ENCODE data around the gene ANKRD28. TPM values are rescaled to one million over a fixed set of nuclear protein-coding genes. Genes with fewer than 3 reads are reported as not detected.

The ANKRD28 gene
- total RNA-seq, 3 donors from 2014 or later = 80.8 to 99.2 (median 89.8) TPM

DNA sequence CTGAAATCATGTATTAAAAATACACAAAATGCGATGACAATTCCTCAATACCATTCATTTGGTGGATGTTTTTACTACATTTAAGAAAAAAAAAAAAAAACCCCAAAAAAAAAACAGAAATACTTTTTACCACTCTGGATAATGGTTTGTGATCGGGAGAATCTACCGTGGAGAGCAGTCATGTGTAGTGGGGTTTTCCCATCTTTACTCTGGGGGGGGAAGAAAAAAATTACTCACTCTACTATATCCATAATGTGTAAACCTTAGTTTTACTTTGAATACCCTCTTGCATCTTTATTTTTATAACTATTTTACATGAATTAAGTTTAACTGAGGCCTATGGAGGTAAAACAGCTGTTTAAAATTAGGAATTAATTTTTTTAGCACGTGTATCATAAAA, 83.3 kb downstream of the ANKRD28 start:
- DNase-seq (ENCODE audit: low spot score in 2 of 2) = no peak
- TF ChIP-seq, protein P1, sequence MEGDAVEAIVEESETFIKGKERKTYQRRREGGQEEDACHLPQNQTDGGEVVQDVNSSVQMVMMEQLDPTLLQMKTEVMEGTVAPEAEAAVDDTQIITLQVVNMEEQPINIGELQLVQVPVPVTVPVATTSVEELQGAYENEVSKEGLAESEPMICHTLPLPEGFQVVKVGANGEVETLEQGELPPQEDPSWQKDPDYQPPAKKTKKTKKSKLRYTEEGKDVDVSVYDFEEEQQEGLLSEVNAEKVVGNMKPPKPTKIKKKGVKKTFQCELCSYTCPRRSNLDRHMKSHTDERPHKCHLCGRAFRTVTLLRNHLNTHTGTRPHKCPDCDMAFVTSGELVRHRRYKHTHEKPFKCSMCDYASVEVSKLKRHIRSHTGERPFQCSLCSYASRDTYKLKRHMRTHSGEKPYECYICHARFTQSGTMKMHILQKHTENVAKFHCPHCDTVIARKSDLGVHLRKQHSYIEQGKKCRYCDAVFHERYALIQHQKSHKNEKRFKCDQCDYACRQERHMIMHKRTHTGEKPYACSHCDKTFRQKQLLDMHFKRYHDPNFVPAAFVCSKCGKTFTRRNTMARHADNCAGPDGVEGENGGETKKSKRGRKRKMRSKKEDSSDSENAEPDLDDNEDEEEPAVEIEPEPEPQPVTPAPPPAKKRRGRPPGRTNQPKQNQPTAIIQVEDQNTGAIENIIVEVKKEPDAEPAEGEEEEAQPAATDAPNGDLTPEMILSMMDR (IDR thresholded peaks at IDR 0.05) = no peak
- TF ChIP-seq POLR2AphosphoS5 (IDR thresholded peaks at IDR 0.05) (no peak), POLR2A (IDR thresholded peaks at IDR 0.05) (no peak)
- Histone ChIP-seq H3K27ac (no peak overlapping the region), H3K27me3 (no peaks in the 10 kb centered on the region), H3K9me3 (no peaks in the 10 kb centered on the region), H3K4me1 (no peaks in the 10 kb centered on the region), H3K36me3 (peaks cover 1% of the 10 kb centered on the region), H3K4me3 (no peak overlapping the region)
- intact Hi-C loops (cut with DNase I; ENCODE audit: low total_unique reads) = no loop called here

DNA sequence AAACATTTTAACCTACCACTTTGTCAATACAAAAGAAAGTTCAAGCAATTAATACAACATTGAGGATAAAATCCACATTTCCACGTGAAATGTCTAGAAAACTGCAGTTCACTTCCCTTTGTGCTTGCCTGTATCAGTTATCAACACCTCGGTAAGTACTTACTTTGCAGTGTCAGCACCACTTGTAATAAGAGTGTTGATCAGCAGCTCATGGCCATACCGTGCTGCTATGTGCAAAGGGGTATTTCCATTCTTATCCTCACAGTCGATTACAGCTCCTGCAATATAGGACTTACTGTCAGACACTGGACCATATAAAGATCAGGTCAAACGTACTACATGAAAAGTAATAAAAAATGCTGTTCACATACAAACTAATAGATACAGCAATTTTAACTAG, 84.4 kb downstream of the ANKRD28 start:
- peaks cover 3% of the 10 kb centered on the region for H3K36me3 ChIP-seq
- TF ChIP-seq POLR2AphosphoS5 (IDR thresholded peaks at IDR 0.05) (no peak), POLR2A (IDR thresholded peaks at IDR 0.05) (no peak)
- TF ChIP-seq, protein P1 (IDR thresholded peaks at IDR 0.05) = no peak
- no peak overlapping the region for H3K4me3 ChIP-seq
- intact Hi-C loops (cut with DNase I; ENCODE audit: low total_unique reads) = no loop called here
- H3K9me3 ChIP-seq = no peaks in the 10 kb centered on the region
- H3K4me1 ChIP-seq = no peaks in the 10 kb centered on the region
- no peak overlapping the region for H3K27ac ChIP-seq
- H3K27me3 ChIP-seq = no peaks in the 10 kb centered on the region
- DNase-seq (ENCODE audit: low spot score in 2 of 2) = no peak

DNA sequence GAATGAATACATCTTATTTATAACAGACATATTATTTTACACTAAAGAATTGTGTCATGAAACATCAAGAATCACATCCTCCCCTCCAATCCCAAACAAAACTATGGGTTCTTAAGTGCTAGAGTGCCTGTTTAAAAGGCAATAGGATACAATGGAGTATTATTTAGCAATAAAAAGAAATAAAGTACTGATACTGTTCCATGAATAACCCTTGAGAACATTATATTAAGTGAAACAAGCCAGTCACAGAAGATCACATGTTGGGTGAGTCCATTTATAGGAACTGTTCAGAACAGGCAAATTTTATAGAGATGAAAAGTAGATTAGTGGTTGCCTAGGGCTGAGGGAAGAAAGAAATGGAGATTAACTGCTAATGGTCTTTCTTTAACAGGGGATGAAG, 86.5 kb downstream of the ANKRD28 start:
- Histone ChIP-seq H3K36me3 (peaks cover 3% of the 10 kb centered on the region), H3K27me3 (no peaks in the 10 kb centered on the region), H3K4me1 (no peaks in the 10 kb centered on the region), H3K4me3 (no peak overlapping the region), H3K9me3 (no peaks in the 10 kb centered on the region), H3K27ac (no peak overlapping the region)
- no peak for DNase-seq (ENCODE audit: low spot score in 2 of 2)
- TF ChIP-seq, protein P1 (IDR thresholded peaks at IDR 0.05) = no peak
- TF ChIP-seq POLR2A (IDR thresholded peaks at IDR 0.05) (no peak), POLR2AphosphoS5 (IDR thresholded peaks at IDR 0.05) (no peak)
- intact Hi-C loops (cut with DNase I; ENCODE audit: low total_unique reads) = no loop called here

DNA sequence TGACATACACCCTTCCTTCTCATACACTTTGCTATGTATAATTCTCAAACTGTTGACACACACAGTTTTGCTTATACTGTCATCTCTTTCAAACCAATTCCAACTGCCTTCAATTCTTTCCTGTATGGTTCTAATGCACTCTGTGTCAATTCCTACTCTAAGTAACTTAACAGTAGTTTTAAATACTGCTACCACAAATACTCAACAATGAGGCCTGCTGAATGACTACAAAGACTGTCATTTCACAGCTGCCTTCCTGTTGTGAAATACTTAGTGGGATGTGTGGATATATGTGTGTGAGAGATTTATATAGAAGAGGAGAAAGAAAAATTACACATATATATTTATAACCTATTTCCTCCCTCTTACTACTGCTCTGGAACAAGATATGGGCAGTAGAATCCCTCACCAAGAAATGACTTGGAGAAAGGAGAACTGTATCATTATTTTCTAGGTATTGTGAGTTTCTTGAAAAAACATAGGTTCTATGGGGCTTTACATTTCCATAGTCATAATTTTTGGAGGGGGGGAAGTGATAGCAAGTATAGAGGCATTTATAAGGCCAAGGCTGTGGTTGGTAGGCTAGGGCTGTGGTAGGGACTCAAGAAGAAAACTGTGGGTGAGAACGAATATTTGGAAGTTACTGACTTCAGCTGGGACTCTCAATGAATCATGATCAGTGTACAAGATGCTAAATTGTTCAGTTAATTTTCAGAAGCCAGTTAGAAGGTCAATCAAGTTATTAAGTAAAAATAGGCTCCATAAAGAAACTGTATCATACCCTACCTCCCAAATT, 88.7 kb downstream of the ANKRD28 start:
- no peak overlapping the region for H3K4me3 ChIP-seq
- TF ChIP-seq POLR2A (IDR thresholded peaks at IDR 0.05) = no peak
- TF ChIP-seq POLR2AphosphoS5 (IDR thresholded peaks at IDR 0.05) = no peak
- TF ChIP-seq, protein P1 (IDR thresholded peaks at IDR 0.05) = no peak
- DNase-seq (ENCODE audit: low spot score in 2 of 2) = no peak
- H3K36me3 ChIP-seq = peaks cover 3% of the 10 kb centered on the region
- no peaks in the 10 kb centered on the region for H3K27me3 ChIP-seq
- H3K9me3 ChIP-seq = no peaks in the 10 kb centered on the region
- no peak overlapping the region for H3K27ac ChIP-seq
- intact Hi-C loops (cut with DNase I; ENCODE audit: low total_unique reads) = no loop called here
- H3K4me1 ChIP-seq = no peaks in the 10 kb centered on the region

DNA sequence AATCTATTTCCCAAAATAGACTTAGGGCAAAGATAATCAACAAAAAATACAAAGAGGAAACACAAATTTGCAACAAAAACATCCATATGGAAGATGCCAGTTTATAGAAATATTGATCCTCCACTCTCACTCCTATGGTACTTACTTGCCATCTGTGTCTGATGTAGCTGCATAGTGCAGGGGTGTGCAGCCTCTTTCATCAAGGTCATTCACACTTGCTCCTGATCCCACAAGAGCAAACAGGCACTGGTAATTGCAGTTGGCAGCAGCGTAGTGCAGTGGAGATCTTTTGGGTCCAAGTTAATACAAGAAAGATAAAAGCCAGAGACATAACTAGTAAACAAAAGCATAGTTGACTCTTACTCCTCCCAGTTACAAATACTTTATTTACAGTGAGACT, 90.0 kb downstream of the ANKRD28 start:
- no peak for DNase-seq (ENCODE audit: low spot score in 2 of 2)
- Histone ChIP-seq H3K36me3 (peaks cover 3% of the 10 kb centered on the region), H3K27ac (no peak overlapping the region), H3K4me1 (no peaks in the 10 kb centered on the region), H3K4me3 (no peak overlapping the region), H3K27me3 (no peaks in the 10 kb centered on the region), H3K9me3 (no peaks in the 10 kb centered on the region)
- intact Hi-C loops (cut with DNase I; ENCODE audit: low total_unique reads) = no loop called here
- TF ChIP-seq, protein P1 (IDR thresholded peaks at IDR 0.05) = no peak
- TF ChIP-seq POLR2AphosphoS5 (IDR thresholded peaks at IDR 0.05) (no peak), POLR2A (IDR thresholded peaks at IDR 0.05) (no peak)

All from breast epithelium (tissue), 4 donors.